Lower leg skin (tissue), 4 donors: ENCODE results near the gene KRT76. TPM values are rescaled to one million over a fixed set of nuclear protein-coding genes. Genes with fewer than 3 reads are reported as not detected.
A peak's percentile ranks its signal among the peaks of the same experiment; 100 is the strongest.

Source experiments
- DNase-seq, 2 donors: peaks; one replicate each; pipeline ENCODE4 v3.0.0-alpha.2; 2019; ENCODE audit warnings: low spot score in 2 of 2
- H3K4me3 ChIP-seq: fragments of 200-600 bp; sonication (generic); 2 replicates; pipeline ENCODE4 v1.5.1; 2017; ENCODE audit warnings: mild to moderate bottlenecking, low read depth; ENCODE audit not compliant: poor library complexity, severe bottlenecking
- POLR2A ChIP-seq, 2 donors: fragments of 450-650 bp; IDR thresholded peaks; one replicate each; pipeline ENCODE4 v1.6.1; 2016 to 2017; ENCODE audit warnings: antibody characterized with exemption in 2 of 2, mild to moderate bottlenecking in 1 of 2, moderate library complexity in 1 of 2
- WGBS, 2 donors: methylation state at CpG; one replicate each; pipeline ENCODE4 v1.1.5; 2018; 5-methylcytosine and 5-hydroxymethylcytosine counted together
- intact Hi-C: fragments of 100-400 bp; cut with DNase I; formaldehyde crosslinking; loops from one replicate; pipeline ENCODE4 v1.15.0; 2023; ENCODE audit warnings: low total_unique reads
- total RNA-seq, 4 donors: library from RNA; depleted of rRNA; stranded (reverse); fragments of >200 nt; gene quantifications; one replicate each; pipeline ENCODE4 v1.1.0, GENCODE V29; 2016
- TF ChIP-seq, protein P1 (sequence below), 3 donors: fragments of 450-650 bp; IDR thresholded peaks; one replicate each; pipeline ENCODE4 v1.5.1; 2016; ENCODE audit warnings: antibody characterized with exemption in 3 of 3, mild to moderate bottlenecking in 3 of 3, moderate library complexity in 2 of 3

KRT76 gene
- total RNA-seq, 4 donors from 2014 or later, result not detected

DNA sequence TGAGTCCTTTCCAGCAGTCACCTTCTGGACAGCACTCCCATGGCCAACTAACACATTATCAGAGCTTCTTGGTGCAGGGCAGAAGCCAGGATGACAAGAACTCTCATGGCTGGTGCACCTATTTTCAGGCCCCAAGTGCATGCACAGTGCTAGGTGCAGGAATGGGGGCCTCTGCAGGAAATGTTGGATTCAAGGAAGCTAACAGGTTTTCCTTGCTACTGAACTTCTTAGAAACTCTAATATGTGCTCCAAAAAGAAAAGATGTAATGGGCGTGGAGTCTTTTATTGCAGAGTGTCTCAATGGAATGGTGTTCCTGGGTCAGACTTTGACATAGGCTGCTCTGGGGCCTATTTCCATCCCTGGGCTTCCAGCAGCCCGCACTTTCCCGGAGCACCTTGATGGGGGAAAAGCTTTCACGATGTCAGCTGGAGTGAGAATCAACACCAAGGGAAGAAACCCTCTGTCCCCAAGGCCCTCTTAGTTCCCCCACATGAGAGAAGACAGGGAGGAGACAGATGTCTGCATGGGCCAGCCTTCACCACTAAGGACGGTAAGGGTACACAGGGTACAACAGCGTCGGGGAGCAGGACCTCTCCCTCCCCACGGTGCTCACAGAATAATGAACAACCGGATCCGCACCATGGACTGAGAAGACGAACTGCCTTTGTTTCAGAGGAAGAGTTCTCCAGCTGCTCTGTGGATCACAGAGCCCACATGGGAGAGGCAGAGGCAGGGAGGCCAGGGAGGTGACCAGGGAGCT, 11.9 kb upstream of the KRT76 start:
- no peak for DNase-seq
- intact Hi-C loops, result no loop called here
- WGBS, 2 donors, result 95% methylated on average over 11 of the region's 11 CpGs
- H3K4me3 ChIP-seq, result no peak overlapping the region
- TF ChIP-seq, protein P1, sequence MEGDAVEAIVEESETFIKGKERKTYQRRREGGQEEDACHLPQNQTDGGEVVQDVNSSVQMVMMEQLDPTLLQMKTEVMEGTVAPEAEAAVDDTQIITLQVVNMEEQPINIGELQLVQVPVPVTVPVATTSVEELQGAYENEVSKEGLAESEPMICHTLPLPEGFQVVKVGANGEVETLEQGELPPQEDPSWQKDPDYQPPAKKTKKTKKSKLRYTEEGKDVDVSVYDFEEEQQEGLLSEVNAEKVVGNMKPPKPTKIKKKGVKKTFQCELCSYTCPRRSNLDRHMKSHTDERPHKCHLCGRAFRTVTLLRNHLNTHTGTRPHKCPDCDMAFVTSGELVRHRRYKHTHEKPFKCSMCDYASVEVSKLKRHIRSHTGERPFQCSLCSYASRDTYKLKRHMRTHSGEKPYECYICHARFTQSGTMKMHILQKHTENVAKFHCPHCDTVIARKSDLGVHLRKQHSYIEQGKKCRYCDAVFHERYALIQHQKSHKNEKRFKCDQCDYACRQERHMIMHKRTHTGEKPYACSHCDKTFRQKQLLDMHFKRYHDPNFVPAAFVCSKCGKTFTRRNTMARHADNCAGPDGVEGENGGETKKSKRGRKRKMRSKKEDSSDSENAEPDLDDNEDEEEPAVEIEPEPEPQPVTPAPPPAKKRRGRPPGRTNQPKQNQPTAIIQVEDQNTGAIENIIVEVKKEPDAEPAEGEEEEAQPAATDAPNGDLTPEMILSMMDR (IDR thresholded peaks at IDR 0.05), result no peak
- TF ChIP-seq POLR2A (IDR thresholded peaks at IDR 0.05), result no peak

GRCh38 chr12:52788192-52788875, 11.2 kb upstream of the KRT76 start:
- DNase-seq, result peak in 1 of 2 donors; percentile 60
- no peak for TF ChIP-seq POLR2A (IDR thresholded peaks at IDR 0.05)
- TF ChIP-seq, protein P1 (IDR thresholded peaks at IDR 0.05), result no peak
- WGBS, 2 donors, result 77 to 88% methylated on average over 6 of the region's 6 CpGs
- no peak overlapping the region for H3K4me3 ChIP-seq
- intact Hi-C loops, result no loop called here

- peak in 1 of 2 donors; percentile 68 for DNase-seq
- WGBS, 2 donors, result 68 to 83% methylated on average over 6 of the region's 6 CpGs
- intact Hi-C loops, result no loop called here
- TF ChIP-seq, protein P1 (IDR thresholded peaks at IDR 0.05), result no peak
- TF ChIP-seq POLR2A (IDR thresholded peaks at IDR 0.05), result no peak
- no peak overlapping the region for H3K4me3 ChIP-seq
Measured at GRCh38 chr12:52787324-52788191, 10.4 kb upstream of the KRT76 start.

GRCh38 chr12:52784909-52785308, 7.8 kb upstream of the KRT76 start:
- DNase-seq, result peak in 1 of 2 donors; percentile 52
- TF ChIP-seq, protein P1 (IDR thresholded peaks at IDR 0.05), result no peak
- no peak for TF ChIP-seq POLR2A (IDR thresholded peaks at IDR 0.05)
- intact Hi-C loops, result no loop called here
- 83 to 95% methylated on average over 3 of the region's 3 CpGs for WGBS, 2 donors
- H3K4me3 ChIP-seq, result no peak overlapping the region

DNA sequence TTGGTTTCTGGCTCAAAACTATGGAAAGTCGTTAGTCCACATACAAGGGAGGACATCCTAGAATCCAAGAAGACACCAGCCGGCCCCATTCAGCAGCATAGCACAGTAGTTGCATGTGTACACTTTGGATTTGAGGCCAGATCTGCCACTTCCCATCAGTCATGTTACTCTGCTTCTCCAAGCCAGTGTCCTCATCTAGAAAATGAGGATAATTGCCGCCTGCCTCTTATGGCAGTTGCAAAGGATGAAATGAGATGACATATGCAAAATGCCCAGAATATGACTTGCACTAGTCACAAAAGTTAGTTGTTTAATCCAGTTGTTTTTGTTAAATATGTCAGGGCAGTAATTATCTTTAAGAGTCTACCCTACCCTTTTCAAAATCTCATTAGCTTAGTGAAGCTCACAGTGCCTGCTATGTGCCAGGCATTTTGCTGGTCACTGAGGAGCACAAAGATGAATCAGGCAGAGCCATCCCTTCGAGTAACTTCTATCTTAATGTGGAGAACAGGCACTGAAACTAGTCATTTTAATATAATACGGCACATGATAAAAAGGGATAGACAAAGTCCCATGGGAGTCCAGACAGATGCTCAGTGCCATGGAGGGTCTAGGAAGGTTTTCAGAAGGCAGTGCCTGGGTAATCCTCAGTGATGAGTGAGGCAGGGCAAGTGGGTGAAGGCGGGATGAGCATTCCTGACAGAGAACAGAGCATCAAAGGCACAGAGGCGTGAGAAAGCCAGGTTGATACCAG, 6.6 kb upstream of the KRT76 start:
- intact Hi-C loops, result no loop called here
- DNase-seq, result no peak
- WGBS, 2 donors, result 87 to 89% methylated on average over 7 of the region's 7 CpGs
- TF ChIP-seq, protein P1 (IDR thresholded peaks at IDR 0.05), result no peak
- TF ChIP-seq POLR2A (IDR thresholded peaks at IDR 0.05), result no peak
- H3K4me3 ChIP-seq, result no peak overlapping the region
